HCT116 (cell line): ENCODE measurements around the gene SEMA6A. TPM values are rescaled to one million over a fixed set of nuclear protein-coding genes. Genes with fewer than 3 reads are reported as not detected.

Experiments used
- ATAC-seq: fragments of 200-7000 bp; cut with Tn5 transposase; 2 replicates; pipeline ENCODE4 v1.9.1; 2020; ENCODE audit warnings: mild to moderate bottlenecking, moderate library complexity
- BruUV-seq: library from RNA; stranded (reverse); fragments of 400-500 nt; replicated peaks from 2 replicates; lab custom pipeline; 2021; lab: Mats Ljungman, UMichigan
- CTCF ChIA-PET: fragments of 300-600 bp; sonication (Branson Sonifier 250); formaldehyde crosslinking; loops from one replicate; lab custom pipeline; 2021; ENCODE audit warnings: antibody characterized with exemption; lab: Charles Lee
- POLR2A ChIA-PET: fragments of 300-600, 350-600 bp; sonication (Branson Sonifier 250); formaldehyde crosslinking; loops from one replicate; lab custom pipeline; 2021; ENCODE audit warnings: antibody characterized with exemption; lab: Charles Lee
- RAD21 ChIA-PET, 2 experiments: fragments of 300-600 bp; sonication (Branson Sonifier 250); formaldehyde crosslinking; loops; one replicate each; lab custom pipeline; 2023; ENCODE audit warnings: low total read pairs in 2 of 2; ENCODE audit not compliant: uncharacterized antibody in 2 of 2, unreplicated experiment in 2 of 2, low non-redundant PET in 1 of 2; lab: Charles Lee
- DNase-seq: peaks from one replicate; pipeline ENCODE4 v3.0.0-alpha.2; 2010; ENCODE audit warnings: low read depth, low spot score
- H2AFZ ChIP-seq: fragments of 200-600 bp; shearing (Covaris generic), sonication (generic); 2 replicates; pipeline ENCODE4 v1.6.1; 2017; ENCODE audit warnings: low read depth, mixed run types, mixed read lengths, antibody characterized with exemption, low read length; ENCODE audit not compliant: poor library complexity, severe bottlenecking
- H3K27ac ChIP-seq: 2 replicates; pipeline ENCODE4 v1.5.1; 2012; ENCODE audit warnings: low read depth, low read length
- H3K27me3 ChIP-seq: fragments of 200-600 bp; sonication (generic); 2 replicates; pipeline ENCODE4 v1.6.1; 2016; ENCODE audit warnings: mixed run types, low read length, mixed read lengths; ENCODE audit not compliant: insufficient read depth
- H3K36me3 ChIP-seq, 2 experiments: fragments of 200-500 bp in 1 of 2; fragments of 200-600 bp in 1 of 2; sonication (Bioruptor generic) in 1 of 2; sonication (generic) in 1 of 2; 2 replicates each; pipeline versions ENCODE4 v1.5.1 to v1.6.1; 2014 to 2016; ENCODE audit warnings: low read length in 2 of 2, inconsistent platforms in 1 of 2, mixed read lengths in 1 of 2, mixed run types in 1 of 2; ENCODE audit not compliant: insufficient read depth in 2 of 2, control insufficient read depth in 1 of 2
- H3K4me1 ChIP-seq, 2 experiments: fragments of 200-600 bp in 1 of 2; sonication (generic) in 1 of 2; 2 replicates each; pipeline versions ENCODE4 v1.5.1 to v1.6.1; 2012 to 2017; ENCODE audit warnings: low read length in 2 of 2, inconsistent platforms in 1 of 2, mild to moderate bottlenecking in 1 of 2, mixed read lengths in 1 of 2, mixed run types in 1 of 2, moderate library complexity in 1 of 2; ENCODE audit not compliant: insufficient read depth in 2 of 2, control insufficient read depth in 1 of 2
- H3K4me2 ChIP-seq: fragments of 200-600 bp; sonication (generic); 2 replicates; pipeline ENCODE4 v1.6.1; 2017; ENCODE audit warnings: mixed run types, low read length, mixed read lengths
- H3K4me3 ChIP-seq, 2 experiments: fragments of 200-600 bp in 1 of 2; sonication (generic) in 1 of 2; replicated peaks in 1 of 2; 2 replicates each; pipeline ENCODE4 v1.5.1; 2011 to 2016; ENCODE audit warnings: low read length in 2 of 2, control low read depth in 1 of 2, low read depth in 1 of 2, mild to moderate bottlenecking in 1 of 2, mixed read lengths in 1 of 2, mixed run types in 1 of 2
- H3K79me2 ChIP-seq: fragments of 200-600 bp; sonication (generic); 2 replicates; pipeline ENCODE4 v1.6.1; 2017; ENCODE audit warnings: mild to moderate bottlenecking, mixed run types, low read length, moderate library complexity, mixed read lengths; ENCODE audit not compliant: insufficient read depth
- H3K9ac ChIP-seq: fragments of 200-600 bp; sonication (generic); 2 replicates; pipeline ENCODE4 v1.6.1; 2016; ENCODE audit warnings: low read length, mixed read lengths
- H3K9me2 ChIP-seq: fragments of 200-600 bp; sonication (generic), shearing (Covaris generic); 2 replicates; pipeline ENCODE4 v1.6.1; 2017; ENCODE audit warnings: mixed run types, mild to moderate bottlenecking, moderate library complexity; ENCODE audit not compliant: insufficient read depth
- H3K9me3 ChIP-seq, 2 experiments: fragments of 200-500 bp in 1 of 2; fragments of 200-600 bp in 1 of 2; sonication (Bioruptor generic) in 1 of 2; sonication (generic) in 1 of 2; 2 replicates each; pipeline ENCODE4 v1.6.1; 2014 to 2017; ENCODE audit warnings: low read length in 2 of 2, mixed read lengths in 2 of 2, inconsistent platforms in 1 of 2, low read depth in 1 of 2, mild to moderate bottlenecking in 1 of 2, mixed run types in 1 of 2, moderate library complexity in 1 of 2; ENCODE audit not compliant: control insufficient read depth in 1 of 2, insufficient read depth in 1 of 2
- H4K20me1 ChIP-seq: fragments of 200-600 bp; sonication (generic), shearing (Covaris generic); 2 replicates; pipeline ENCODE4 v1.6.1; 2017; ENCODE audit warnings: mixed run types, mild to moderate bottlenecking, moderate library complexity; ENCODE audit not compliant: insufficient read depth
- ATF3 ChIP-seq: IDR thresholded peaks from 2 replicates; pipeline ENCODE4 v1.6.1; 2012
- CBX3 ChIP-seq: IDR thresholded peaks from 2 replicates; pipeline ENCODE4 v1.6.1; 2012; ENCODE audit warnings: low read depth
- CTCF ChIP-seq, 3 experiments: fragments of 200-600 bp in 1 of 3; sonication (generic) in 1 of 3; IDR thresholded peaks in 2 of 3; conservative IDR thresholded peaks in 1 of 3; 2 replicates each; pipeline ENCODE4 v1.5.1; 2012 to 2017; ENCODE audit warnings: low read depth in 2 of 3, low read length in 2 of 3, antibody characterized with exemption in 1 of 3, borderline replicate concordance in 1 of 3, control low read depth in 1 of 3, mild to moderate bottlenecking in 1 of 3, mixed read lengths in 1 of 3, mixed run types in 1 of 3, moderate library complexity in 1 of 3; ENCODE audit not compliant: insufficient read depth in 1 of 3
- POLR2AphosphoS5 ChIP-seq: IDR thresholded peaks from 2 replicates; pipeline ENCODE4 v1.6.1; 2011; ENCODE audit warnings: mild to moderate bottlenecking, low read depth, low read length, moderate library complexity
- REST ChIP-seq: IDR thresholded peaks from 2 replicates; pipeline ENCODE4 v1.6.1; 2012; ENCODE audit warnings: low read depth
- YY1 ChIP-seq: IDR thresholded peaks from 2 replicates; pipeline ENCODE4 v1.6.1; 2011; ENCODE audit warnings: low read length, low read depth, moderate library complexity, mild to moderate bottlenecking; ENCODE audit not compliant: insufficient replicate concordance; ENCODE audit errors: extremely low read depth
- ZFX ChIP-seq: fragments of 450-650 bp; IDR thresholded peaks from 2 replicates; pipeline ENCODE4 v1.6.1; 2017
- intact Hi-C: fragments of 100-400 bp; cut with micrococcal nuclease; formaldehyde crosslinking; loops from 2 replicates; pipeline ENCODE4 v1.10.0; 2022
- total RNA-seq: library from RNA; stranded (reverse); gene quantifications from one replicate; pipeline ENCODE4 v1.2.1, GENCODE V29; 2021; ENCODE audit not compliant: unreplicated experiment

The SEMA6A gene
- total RNA-seq, 1 experiment from 2014 or later: 6.7 TPM

- ChIA-PET CTCF (no interaction called here), RAD21 (no interaction called here)
- Histone ChIP-seq H3K27ac (no peak overlapping the region), H2AFZ (no peak overlapping the region), H4K20me1 (no peaks in the 10 kb centered on the region), H3K9me2 (no peaks in the 10 kb centered on the region), H3K4me3 (no peak overlapping the region), H3K27me3 (no peaks in the 10 kb centered on the region), H3K9me3 (no peaks in the 10 kb centered on the region), H3K9ac (no peak overlapping the region)
- intact Hi-C loops: no loop called here
- TF ChIP-seq REST (no peak), CBX3 (no peak), ZFX (no peak), CTCF (IDR thresholded peaks at IDR 0.05 in 2 of 3, conservative IDR thresholded peaks at IDR 0.05 in 1 of 3; ENCODE audit: borderline replicate concordance in 1 of 3, insufficient read depth in 1 of 3, low read depth in 2 of 3, low read length in 2 of 3) (no peak), ATF3 (no peak), POLR2AphosphoS5 (no peak), YY1 (no peak)
- TF ChIP-seq, all 23 proteins: peak for 0
- Histone ChIP-seq H3K36me3 (no peaks in the 10 kb centered on the region), H3K4me1 (no peaks in the 10 kb centered on the region), H3K79me2 (no peaks in the 10 kb centered on the region), H3K4me2 (no peak overlapping the region)
- no peak for ATAC-seq
- no TSS peak for BruUV-seq
- no peak for DNase-seq
- POLR2A ChIA-PET: no interaction called here
These were observed 149.7 kb downstream of the SEMA6A start for GRCh38 chr5:116424951-116425350.
